ENCODE data around the gene RUFY2.
"Not testable (repeated sequence)": the region's sequence is repeated elsewhere in the genome, so short reads cannot be mapped to it uniquely, and the experiment has no call there.

The RUFY2 gene

DNA sequence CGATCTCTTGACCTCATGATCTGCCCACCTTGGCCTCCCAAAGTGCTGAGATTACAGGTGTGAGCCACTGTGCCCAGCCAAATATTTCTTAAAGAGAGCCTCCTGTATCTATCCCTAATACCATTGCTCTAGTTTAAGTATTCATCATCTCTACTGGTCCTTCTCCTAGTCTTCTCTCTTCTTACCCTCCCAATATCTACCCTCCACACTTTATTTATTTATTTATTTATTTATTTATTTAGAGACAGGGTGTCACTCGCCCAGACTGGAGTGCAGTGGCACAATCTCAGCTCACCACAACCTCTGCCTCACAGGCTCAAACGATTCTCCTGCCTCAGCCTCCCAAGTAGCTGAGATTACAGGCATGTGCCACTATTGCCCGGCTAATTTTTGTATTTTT lies 82.7 kb downstream of the RUFY2 start:
- not testable (repeated sequence) for DNase-seq

DNA sequence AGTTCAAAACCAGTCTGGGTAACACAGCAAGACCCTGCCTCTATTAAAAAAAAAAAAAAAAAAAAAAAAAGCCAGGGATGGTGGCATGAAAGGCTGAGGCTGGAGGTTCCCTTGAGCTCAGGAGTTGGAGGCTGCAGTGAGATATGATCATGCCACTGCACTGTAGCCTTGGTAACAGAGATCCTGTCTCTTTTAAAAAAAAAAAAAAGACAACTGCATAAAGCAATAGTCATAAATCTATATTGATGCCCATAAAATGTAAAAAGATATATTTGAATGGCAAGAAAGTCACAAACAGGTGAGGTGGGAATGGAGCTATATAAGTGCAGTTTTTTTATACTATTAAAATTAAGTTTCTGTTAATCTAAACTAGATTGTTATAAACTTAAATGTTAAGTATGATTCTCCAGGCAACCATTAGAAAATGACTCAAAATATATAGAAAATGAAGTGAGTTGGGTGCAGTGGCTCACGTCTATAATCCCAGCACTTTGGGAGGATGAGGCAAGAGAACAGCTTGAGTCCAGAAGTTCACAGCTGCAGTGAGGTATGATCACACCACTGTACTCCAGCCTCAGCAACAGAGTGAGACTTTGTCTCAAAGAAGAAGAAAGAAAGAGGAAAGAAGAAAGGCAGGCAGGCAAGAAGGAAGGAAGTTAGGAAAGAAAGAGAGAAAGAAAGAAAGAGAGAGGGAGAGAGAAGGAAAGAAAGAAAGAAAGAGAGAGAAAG lies 88.6 kb downstream of the RUFY2 start:
- no peak for DNase-seq

DNA sequence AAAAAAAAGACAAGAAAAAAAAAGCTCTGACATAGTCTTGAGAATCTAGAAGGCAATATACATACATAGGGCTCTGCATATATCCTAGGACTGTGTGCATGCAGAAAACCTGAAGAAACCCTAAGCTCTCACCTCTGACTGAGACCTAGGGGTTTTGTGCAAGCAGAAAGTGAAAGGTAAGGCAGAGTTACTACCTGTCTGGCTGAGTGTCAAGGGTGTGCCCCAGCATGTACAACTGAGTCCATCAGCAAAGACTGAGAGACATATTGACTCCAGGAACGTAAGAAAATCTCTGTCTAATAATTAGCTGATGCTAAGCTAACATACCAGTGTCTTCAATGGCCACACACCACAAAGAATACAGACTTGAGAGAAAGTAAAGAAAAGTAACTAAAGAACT lies 91.5 kb downstream of the RUFY2 start:
- DNase-seq = no peak

DNA sequence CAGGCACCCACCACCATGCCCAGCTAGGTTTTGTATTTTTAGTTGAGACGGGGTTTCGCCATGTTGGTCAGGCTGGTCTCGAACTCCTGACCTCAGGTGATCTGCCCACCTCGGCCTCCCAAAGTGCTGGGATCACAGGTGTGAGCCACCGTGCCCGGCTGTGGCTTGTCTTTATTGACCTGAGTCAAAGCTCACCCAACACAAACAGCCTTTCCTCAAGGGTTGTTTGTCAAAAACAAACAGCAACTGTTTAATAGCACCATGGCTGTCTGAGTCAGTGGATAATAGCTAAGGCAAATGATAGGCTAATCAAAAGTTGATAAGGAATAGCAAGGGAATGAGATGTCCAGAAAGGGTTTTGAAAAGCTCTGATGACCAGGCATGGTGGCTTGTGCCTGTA lies 92.1 kb downstream of the RUFY2 start:
- DNase-seq = not testable (repeated sequence)

DNA sequence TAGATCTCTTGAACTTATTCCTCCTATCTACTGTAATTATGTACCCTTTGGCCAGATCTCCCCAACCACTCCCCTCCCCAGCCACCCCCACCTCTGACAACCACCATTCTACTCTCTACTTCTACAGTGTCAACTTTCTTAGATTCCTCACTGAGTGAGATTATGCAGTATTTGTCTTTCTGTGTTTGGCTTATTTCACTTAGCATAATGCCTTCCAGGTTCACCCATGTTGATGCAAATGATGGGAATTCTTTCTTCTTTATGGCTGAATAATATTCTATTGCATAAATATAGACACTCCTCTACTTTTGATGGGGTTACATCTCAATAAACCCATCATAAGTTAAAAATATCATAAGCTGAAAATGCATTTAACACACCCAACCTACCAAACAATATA lies 96.5 kb downstream of the RUFY2 start:
- no peak for DNase-seq

DNA sequence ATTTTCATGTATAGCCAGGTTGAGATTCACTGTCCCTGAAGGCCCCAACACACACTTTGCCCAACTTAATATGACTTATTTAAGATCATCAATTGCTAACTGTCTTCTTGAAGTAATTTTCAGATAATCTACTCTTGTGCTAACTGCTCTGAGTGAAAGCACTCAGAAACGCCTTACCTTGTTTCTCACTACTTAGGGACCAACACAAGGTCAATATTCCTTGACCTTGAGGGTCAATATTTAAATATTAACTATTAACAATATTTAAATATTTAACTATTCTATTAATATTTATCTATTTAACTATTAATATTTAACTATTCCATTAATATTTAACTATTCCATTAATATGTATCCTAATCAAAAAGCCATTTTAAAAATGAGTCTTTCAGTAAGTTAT lies 101.2 kb downstream of the RUFY2 start:
- no peak for DNase-seq

DNA sequence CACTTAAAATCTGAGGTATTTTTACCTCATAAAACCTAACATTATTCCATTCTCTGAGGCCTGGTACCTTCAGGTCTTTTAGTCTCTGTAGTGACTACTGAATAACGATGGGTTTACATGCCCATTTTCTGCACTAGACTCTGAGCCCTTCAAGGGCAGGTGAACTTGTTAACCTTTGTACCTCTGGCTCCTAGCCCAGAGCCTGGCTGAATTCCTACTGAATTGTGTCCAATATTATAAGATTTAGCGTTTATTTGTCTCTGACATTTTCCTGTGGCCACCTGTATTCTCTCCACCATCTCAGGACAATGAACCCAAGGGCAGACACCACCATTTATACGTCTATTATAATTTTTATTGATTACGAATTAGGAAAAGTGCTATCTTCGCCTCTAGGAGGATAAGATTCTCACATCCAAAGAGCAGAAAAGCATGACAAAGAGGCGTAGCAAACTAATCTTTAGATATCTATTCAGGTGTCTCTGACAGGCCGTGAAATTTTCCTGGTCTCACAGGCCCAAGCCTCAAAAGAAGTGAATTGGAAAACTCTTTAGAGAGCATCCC lies 103.1 kb downstream of the RUFY2 start:
- DNase-seq = no peak

DNA sequence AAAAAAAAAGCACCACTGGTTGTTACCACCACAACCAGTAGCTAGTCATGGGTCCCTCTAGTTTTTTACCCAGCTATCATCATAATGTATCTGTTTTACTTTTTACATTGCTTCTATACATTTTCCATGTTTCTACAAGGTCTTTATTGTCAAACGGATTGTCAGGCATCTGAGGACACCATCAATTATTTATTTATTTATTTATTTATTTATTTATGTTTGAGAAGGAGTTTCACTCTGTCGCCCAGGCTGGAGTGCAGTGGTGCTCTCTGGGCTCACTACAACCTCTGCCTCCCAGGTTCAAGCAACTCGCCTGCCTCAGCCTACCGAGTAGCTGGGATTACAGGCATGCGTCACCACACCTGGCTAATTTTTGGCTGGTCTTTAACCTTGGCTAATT lies 104.2 kb downstream of the RUFY2 start:
- DNase-seq = no peak

DNA sequence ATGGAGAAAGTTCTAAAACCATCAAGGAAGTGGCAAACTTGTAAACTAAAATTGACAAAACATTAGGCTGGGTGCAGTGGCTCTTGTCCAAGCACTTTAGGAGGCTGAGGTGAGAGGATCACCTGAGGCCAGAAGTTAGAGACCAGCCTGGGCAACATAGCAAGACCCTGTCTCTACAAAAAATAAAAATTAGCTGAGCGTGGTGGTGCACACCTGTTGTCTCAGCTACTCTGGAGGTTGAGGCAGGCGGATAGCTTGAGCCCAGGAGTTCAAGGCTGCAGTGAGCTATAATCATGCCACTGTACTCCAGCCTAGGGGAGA lies 104.6 kb downstream of the RUFY2 start:
- no peak for DNase-seq

DNA sequence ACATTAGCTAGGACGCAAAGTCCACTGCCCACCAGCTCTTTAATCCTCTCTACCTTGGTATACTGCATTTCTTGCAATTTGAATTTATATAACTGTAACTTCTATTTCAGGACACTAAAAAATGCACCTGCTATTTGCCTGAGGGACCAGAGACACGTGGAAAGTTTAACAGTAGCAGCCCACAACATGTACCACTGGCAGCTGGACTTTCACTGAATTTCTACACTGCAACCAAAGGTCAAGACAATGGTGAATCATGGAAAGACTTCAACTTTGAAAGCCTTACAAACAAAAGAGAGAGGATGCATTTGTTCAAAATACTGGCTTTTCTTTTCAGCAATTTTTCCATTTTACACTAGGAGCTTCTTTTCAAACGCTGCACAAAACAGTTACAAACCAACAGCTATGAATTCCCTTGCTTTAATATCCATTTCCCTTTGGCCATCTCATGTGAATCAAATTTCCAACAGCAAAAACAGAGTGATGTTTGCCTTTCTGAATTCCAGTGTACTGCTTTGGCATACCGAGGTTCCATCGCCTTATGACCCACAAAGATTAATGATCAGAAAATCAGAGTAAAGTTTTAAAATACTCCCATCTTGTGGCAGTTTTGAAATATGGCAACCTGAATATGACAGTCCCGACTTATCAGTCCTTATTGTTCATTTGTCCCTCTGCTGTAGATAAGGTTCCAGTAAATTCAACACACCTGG lies 105.1 kb downstream of the RUFY2 start:
- peak; percentile 29 for DNase-seq

DNA sequence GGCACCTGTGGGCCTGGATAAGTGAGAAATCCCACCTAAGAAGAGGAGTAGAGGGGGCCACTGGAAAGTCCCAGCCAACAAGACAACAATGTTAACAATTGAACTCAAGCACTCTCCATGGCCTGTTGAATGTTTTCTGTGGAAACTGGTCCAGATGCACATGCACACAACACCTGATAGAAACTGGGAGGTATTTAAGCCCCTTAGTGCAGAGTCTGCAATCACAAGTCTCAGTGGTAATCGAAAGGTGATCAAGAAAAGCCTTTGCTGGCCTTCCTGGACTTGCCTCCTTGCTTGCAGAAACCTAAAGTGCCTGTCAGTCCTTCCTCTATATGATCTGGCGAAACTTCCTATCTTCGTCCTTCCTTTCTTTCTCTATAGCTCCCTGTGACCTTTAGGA lies 105.8 kb downstream of the RUFY2 start:
- DNase-seq = no peak

DNA sequence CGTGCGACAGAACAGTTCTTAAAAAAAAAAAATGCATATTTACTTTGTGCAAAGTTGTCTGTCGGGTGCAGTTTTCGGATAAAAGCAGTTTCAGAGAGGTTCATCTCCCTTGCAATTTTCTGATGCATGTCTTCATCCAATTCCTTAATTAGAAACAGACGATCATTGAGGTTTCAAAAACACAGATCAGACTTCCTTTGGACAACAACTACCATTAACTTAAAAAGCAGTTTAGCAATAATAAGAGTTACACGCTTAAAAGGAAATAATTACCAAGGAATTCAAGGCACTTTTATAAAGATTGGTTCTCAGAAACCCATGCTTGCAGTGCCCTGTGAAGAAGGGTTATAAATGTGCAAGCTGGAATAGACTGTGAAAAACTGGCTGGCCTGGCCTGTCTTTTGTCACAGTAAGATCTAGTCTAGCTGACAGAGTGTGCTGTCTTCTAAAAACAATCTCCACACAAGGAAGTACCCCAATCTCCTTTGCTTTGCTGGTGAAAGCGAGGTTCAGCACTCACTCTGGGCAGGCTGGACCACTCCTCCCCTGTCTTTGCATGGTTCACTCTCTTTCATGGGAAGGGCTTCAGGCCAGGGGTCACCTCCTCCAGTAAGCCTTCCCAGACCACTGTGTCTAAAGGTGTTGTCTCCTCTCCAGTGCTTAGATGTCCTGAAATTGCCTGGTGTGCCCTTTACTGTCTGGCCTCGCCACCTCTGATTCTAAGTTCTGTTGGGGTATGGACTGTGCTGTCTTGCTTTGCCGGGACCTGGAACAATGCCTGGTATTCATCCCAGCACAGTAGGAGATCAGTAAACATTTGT lies 110.0 kb downstream of the RUFY2 start:
- no peak for DNase-seq
